CD14-positive monocyte (primary cell): Measurements from ENCODE around the gene MAD1L1. TPM values are rescaled to one million over a fixed set of nuclear protein-coding genes. Genes with fewer than 3 reads are reported as not detected.

Experiments
- DNase-seq, 3 donors: peaks; one replicate each; pipeline ENCODE4 v3.0.0-alpha.2; 2011 to 2022
- H2AFZ ChIP-seq: 2 replicates; pipeline ENCODE4 v1.6.0; 2012; ENCODE audit warnings: mild to moderate bottlenecking, low read depth, low read length, inconsistent platforms; ENCODE audit not compliant: insufficient read depth, poor library complexity, severe bottlenecking
- H3K27ac ChIP-seq, 2 donors: 1 replicate in 1 of 2; 2 replicates in 1 of 2; pipeline ENCODE4 v1.5.1; 2012 to 2013; ENCODE audit warnings: low read length in 2 of 2, control low read depth in 1 of 2, inconsistent platforms in 1 of 2, low read depth in 1 of 2, mild to moderate bottlenecking in 1 of 2
- H3K27me3 ChIP-seq, 2 donors: one replicate each; pipeline versions ENCODE4 v1.6.0 to v1.6.1; 2011 to 2013; ENCODE audit warnings: low read length in 2 of 2; ENCODE audit not compliant: control insufficient read depth in 2 of 2, insufficient read depth in 2 of 2
- H3K36me3 ChIP-seq, 2 donors: replicated peaks in 1 of 2; 1 replicate in 1 of 2; 2 replicates in 1 of 2; pipeline versions ENCODE4 v1.5.1 to v1.6.1; 2012 to 2013; ENCODE audit warnings: low read length in 2 of 2, control low read depth in 1 of 2, inconsistent platforms in 1 of 2, mild to moderate bottlenecking in 1 of 2; ENCODE audit not compliant: insufficient read depth in 2 of 2, control insufficient read depth in 1 of 2
- H3K4me1 ChIP-seq, 2 donors: 1 replicate in 1 of 2; 2 replicates in 1 of 2; pipeline versions ENCODE4 v1.5.1 to v1.6.1; 2012 to 2013; ENCODE audit warnings: low read length in 2 of 2, control low read depth in 1 of 2, inconsistent platforms in 1 of 2, mild to moderate bottlenecking in 1 of 2, moderate library complexity in 1 of 2; ENCODE audit not compliant: insufficient read depth in 2 of 2, control insufficient read depth in 1 of 2
- H3K4me2 ChIP-seq: replicated peaks from 2 replicates; pipeline ENCODE3; 2012; ENCODE audit warnings: low read length, moderate library complexity, mild to moderate bottlenecking; ENCODE audit not compliant: poor library complexity, severe bottlenecking; ENCODE audit errors: extremely low read depth
- H3K4me3 ChIP-seq, 3 experiments: fragments of 200-600 bp in 1 of 3; sonication (generic) in 1 of 3; replicated peaks in 1 of 3; 1 replicate in 2 of 3; 2 replicates in 1 of 3; pipeline ENCODE4 v1.5.1; 2011 to 2013; ENCODE audit warnings: low read length in 3 of 3, mild to moderate bottlenecking in 3 of 3, control low read depth in 2 of 3, low read depth in 2 of 3, inconsistent platforms in 1 of 3, moderate library complexity in 1 of 3
- H3K79me2 ChIP-seq: 2 replicates; pipeline ENCODE4 v1.6.0; 2012; ENCODE audit warnings: mild to moderate bottlenecking, control low read depth, inconsistent platforms, low read length, moderate library complexity; ENCODE audit not compliant: insufficient read depth
- H3K9ac ChIP-seq: 2 replicates; pipeline ENCODE4 v1.6.0; 2017; ENCODE audit warnings: low read length, mild to moderate bottlenecking; ENCODE audit not compliant: insufficient read depth, poor library complexity, severe bottlenecking
- H3K9me3 ChIP-seq, 2 donors: replicated peaks in 1 of 2; 1 replicate in 1 of 2; 2 replicates in 1 of 2; pipeline versions ENCODE4 v1.5.1 to v1.6.1; 2012 to 2013; ENCODE audit warnings: low read length in 2 of 2, control low read depth in 1 of 2; ENCODE audit not compliant: control insufficient read depth in 1 of 2, insufficient read depth in 1 of 2
- H4K20me1 ChIP-seq: 2 replicates; pipeline ENCODE4 v1.6.0; 2012; ENCODE audit warnings: mild to moderate bottlenecking, low read length, control low read depth, moderate library complexity; ENCODE audit not compliant: insufficient read depth
- H3K27ac Mint-ChIP-seq, 7 donors: one replicate each; pipeline ENCODE4 v1.8.0; 2020; ENCODE audit warnings: mild to moderate bottlenecking in 7 of 7, mixed read lengths in 7 of 7, moderate library complexity in 6 of 7, inconsistent platforms in 2 of 7
- H3K27me3 Mint-ChIP-seq, 3 donors: one replicate each; pipeline ENCODE4 v1.8.0; 2021 to 2022; ENCODE audit warnings: low read depth in 3 of 3, mild to moderate bottlenecking in 3 of 3, mixed read lengths in 3 of 3, moderate library complexity in 3 of 3, inconsistent platforms in 1 of 3
- H3K36me3 Mint-ChIP-seq, 2 donors: one replicate each; pipeline ENCODE4 v1.8.0; 2020; ENCODE audit warnings: mixed read lengths in 2 of 2, inconsistent platforms in 1 of 2, mild to moderate bottlenecking in 1 of 2
- H3K4me1 Mint-ChIP-seq: one replicate; pipeline ENCODE4 v1.8.0; 2020; ENCODE audit warnings: mild to moderate bottlenecking, mixed read lengths
- H3K4me3 Mint-ChIP-seq, 2 donors: one replicate each; pipeline ENCODE4 v1.8.0; 2020; ENCODE audit warnings: mild to moderate bottlenecking in 2 of 2, mixed read lengths in 2 of 2, moderate library complexity in 1 of 2
- H3K9me3 Mint-ChIP-seq, 7 donors: one replicate each; pipeline ENCODE4 v1.8.0; 2020 to 2022; ENCODE audit warnings: mixed read lengths in 7 of 7, mild to moderate bottlenecking in 6 of 7, moderate library complexity in 6 of 7, inconsistent platforms in 2 of 7
- WGBS: methylation state at CpG from one replicate; pipeline ENCODE4 v1.1.5; 2013; ENCODE audit warnings: missing lambda C conversion rate; ENCODE audit not compliant: insufficient coverage; 5-methylcytosine and 5-hydroxymethylcytosine counted together
- intact Hi-C, 2 donors: fragments of 100-400 bp; cut with micrococcal nuclease; formaldehyde crosslinking; loops; one replicate each; pipeline versions ENCODE4 v1.15.0 to v1.15.1; 2023
- polyA plus RNA-seq, 3 donors: library from polyadenylated mRNA; depleted of rRNA in 1 of 3; unstranded in 2 of 3; stranded (reverse) in 1 of 3; fragments of 300-500 nt in 2 of 3; fragments of >200 nt in 1 of 3; fragmentation: Illumina TruSeq in 2 of 3; gene quantifications; 1 replicate in 2 of 3; 2 replicates in 1 of 3; pipeline ENCODE4 v1.2.3, GENCODE V29; 2012 to 2021
- TF ChIP-seq, protein P1 (sequence below): fragments of 200-600 bp; IDR thresholded peaks from one replicate; pipeline ENCODE4 v1.8.0; 2022; ENCODE audit warnings: antibody characterized with exemption, mild to moderate bottlenecking

MAD1L1 gene
- polyA plus RNA-seq, 3 donors, result 22.0 to 39.4 (median 33.2) TPM

- H3K4me3 Mint-ChIP-seq, result no peak overlapping the region
- H3K9me3 ChIP-seq, result no peaks in the 10 kb centered on the region
- peak overlapping the region in 1 of 2 donors; percentile 95 for H3K27ac ChIP-seq
- H3K4me1 Mint-ChIP-seq, result peaks cover 71% of the 10 kb centered on the region
- no peak for DNase-seq
- peaks cover 7 to 17% of the 10 kb centered on the region in 2 donors for H3K36me3 Mint-ChIP-seq
- no peak overlapping the region for H3K4me2 ChIP-seq
- WGBS, result 83% methylated on average over 11 of the region's 11 CpGs
- intact Hi-C loops, result loop anchor here in 1 of 2 donors (10.0 kb wide), 1 partner anchor 71 kb away; no protein-coding TSS in a partner anchor
- TF ChIP-seq, protein P1, sequence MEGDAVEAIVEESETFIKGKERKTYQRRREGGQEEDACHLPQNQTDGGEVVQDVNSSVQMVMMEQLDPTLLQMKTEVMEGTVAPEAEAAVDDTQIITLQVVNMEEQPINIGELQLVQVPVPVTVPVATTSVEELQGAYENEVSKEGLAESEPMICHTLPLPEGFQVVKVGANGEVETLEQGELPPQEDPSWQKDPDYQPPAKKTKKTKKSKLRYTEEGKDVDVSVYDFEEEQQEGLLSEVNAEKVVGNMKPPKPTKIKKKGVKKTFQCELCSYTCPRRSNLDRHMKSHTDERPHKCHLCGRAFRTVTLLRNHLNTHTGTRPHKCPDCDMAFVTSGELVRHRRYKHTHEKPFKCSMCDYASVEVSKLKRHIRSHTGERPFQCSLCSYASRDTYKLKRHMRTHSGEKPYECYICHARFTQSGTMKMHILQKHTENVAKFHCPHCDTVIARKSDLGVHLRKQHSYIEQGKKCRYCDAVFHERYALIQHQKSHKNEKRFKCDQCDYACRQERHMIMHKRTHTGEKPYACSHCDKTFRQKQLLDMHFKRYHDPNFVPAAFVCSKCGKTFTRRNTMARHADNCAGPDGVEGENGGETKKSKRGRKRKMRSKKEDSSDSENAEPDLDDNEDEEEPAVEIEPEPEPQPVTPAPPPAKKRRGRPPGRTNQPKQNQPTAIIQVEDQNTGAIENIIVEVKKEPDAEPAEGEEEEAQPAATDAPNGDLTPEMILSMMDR, result no peak
- no peaks in the 10 kb centered on the region for H4K20me1 ChIP-seq
- H3K4me1 ChIP-seq, result peaks cover 46 to 78% of the 10 kb centered on the region in 2 donors
- peak overlapping the region in 5 of 7 donors; percentile 26 to 90 (median 66) for H3K27ac Mint-ChIP-seq
- peaks cover 19% of the 10 kb centered on the region for H3K79me2 ChIP-seq
- no peak overlapping the region for H2AFZ ChIP-seq
- no peak overlapping the region for H3K9ac ChIP-seq
- no peak overlapping the region for H3K4me3 ChIP-seq
- H3K9me3 Mint-ChIP-seq, result no peaks in the 10 kb centered on the region
- no peaks in the 10 kb centered on the region for H3K27me3 ChIP-seq
- H3K27me3 Mint-ChIP-seq, result peaks cover 0 to 8% (median 4%) of the 10 kb centered on the region in 3 donors
- no peaks in the 10 kb centered on the region for H3K36me3 ChIP-seq
These were observed 289.4 kb downstream of the MAD1L1 start for GRCh38 chr7:1943326-1943725.

- DNase-seq, result no peak
- TF ChIP-seq, protein P1, result no peak
- Histone ChIP-seq H3K27ac (peak overlapping the region in 1 of 2 donors; percentile 95), H3K4me2 (peak overlapping the region; percentile 7), H3K9ac (peak overlapping the region; percentile 6), H4K20me1 (no peaks in the 10 kb centered on the region), H3K4me3 (no peak overlapping the region), H3K27me3 (no peaks in the 10 kb centered on the region), H2AFZ (peak overlapping the region; percentile 30), H3K79me2 (peaks cover 23% of the 10 kb centered on the region), H3K4me1 (peaks cover 46 to 82% of the 10 kb centered on the region in 2 donors), H3K36me3 (no peaks in the 10 kb centered on the region), H3K9me3 (no peaks in the 10 kb centered on the region)
- Mint-ChIP-seq H3K36me3 (peaks cover 10 to 17% of the 10 kb centered on the region in 2 donors), H3K4me1 (peaks cover 74% of the 10 kb centered on the region), H3K4me3 (peak overlapping the region; percentile 52 to 71), H3K9me3 (no peaks in the 10 kb centered on the region), H3K27me3 (peaks cover 0 to 8% (median 4%) of the 10 kb centered on the region in 3 donors), H3K27ac (peak overlapping the region in 5 of 7 donors; percentile 49 to 90 (median 79))
- WGBS, result no CpG with 5 or more reads among the region's 5 CpGs
- intact Hi-C loops, result loop anchor here in 1 of 2 donors (10.0 kb wide), 1 partner anchor 72 kb away; no protein-coding TSS in a partner anchor
These were observed 289.8 kb downstream of the MAD1L1 start for GRCh38 chr7:1942941-1943289.
